Heart left ventricle (tissue), 13 donors: Measurements from ENCODE around the gene LYPD6B.

Source experiments
- POLR2A ChIP-seq, 2 donors: fragments of 450-650 bp; IDR thresholded peaks; one replicate each; pipeline ENCODE4 v1.6.1; 2017; ENCODE audit warnings: antibody characterized with exemption in 2 of 2, mild to moderate bottlenecking in 2 of 2, moderate library complexity in 2 of 2
- TF ChIP-seq, protein P1 (sequence below), 12 donors: fragments of 200-600 bp; sonication (generic) in 4 of 12; IDR thresholded peaks; one replicate each; pipeline versions ENCODE4 v1.5.0 to v1.8.0; 2018 to 2022; ENCODE audit warnings: antibody characterized with exemption in 12 of 12, mild to moderate bottlenecking in 5 of 12
- donor health status: ischemic (EF 13 %, LVEDD 7.1; RV severe dilation, severe dysfunction).
- donor health status: DM: no; HTN: yes; CAD: no.
- donor health status: DM: no; HTN: no; CAD: no.
- donor health status: ischemic (EF 25% LVEDD 6.9; RV normal size, moderate dysfunction).
- donor health status: ischemic (EF 25% LVEDD 5.7; RV mildly dilated, moderate dysfunction).
- donor health status: ischemic (EF 35%, LVEDD 5.7; RV mildly dilated, moderate dysfunction).
- donor health status: nonischemic (EF 11% LVEDD 7.7; RV severe dilation, severe dysfunction).
- donor health status: DM: yes; HTN: yes; CAD: no.
- donor health status: PGD.
- donor health status: ischemic (EF 29% LVEDD 5.4; RV normal size, mild dysfunction).
- donor health status: nonischemic (EF 23%, LVEDD 6.1; RV moderate dilation, normal function).

DNA sequence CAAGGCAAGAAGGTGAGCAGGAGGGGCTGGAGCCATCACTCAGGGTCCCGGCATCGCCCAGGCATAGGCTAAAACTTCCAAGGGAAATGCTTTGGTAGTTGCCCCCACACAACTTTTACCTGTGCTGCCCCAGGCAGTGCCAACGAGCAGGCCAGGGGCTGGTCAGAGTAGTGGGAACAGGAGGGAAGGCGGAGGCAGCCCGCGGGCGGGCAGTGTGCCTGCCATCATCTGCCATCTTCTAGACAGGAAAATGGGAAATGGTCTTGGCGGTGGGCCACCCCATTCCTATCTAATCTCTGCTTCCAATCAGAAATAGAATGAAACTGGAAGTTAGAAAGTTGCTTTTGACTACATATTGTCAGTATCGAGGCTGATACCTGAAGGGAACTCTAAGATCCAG is 26.0 kb upstream of the LYPD6B start:
- TF ChIP-seq, protein P1, sequence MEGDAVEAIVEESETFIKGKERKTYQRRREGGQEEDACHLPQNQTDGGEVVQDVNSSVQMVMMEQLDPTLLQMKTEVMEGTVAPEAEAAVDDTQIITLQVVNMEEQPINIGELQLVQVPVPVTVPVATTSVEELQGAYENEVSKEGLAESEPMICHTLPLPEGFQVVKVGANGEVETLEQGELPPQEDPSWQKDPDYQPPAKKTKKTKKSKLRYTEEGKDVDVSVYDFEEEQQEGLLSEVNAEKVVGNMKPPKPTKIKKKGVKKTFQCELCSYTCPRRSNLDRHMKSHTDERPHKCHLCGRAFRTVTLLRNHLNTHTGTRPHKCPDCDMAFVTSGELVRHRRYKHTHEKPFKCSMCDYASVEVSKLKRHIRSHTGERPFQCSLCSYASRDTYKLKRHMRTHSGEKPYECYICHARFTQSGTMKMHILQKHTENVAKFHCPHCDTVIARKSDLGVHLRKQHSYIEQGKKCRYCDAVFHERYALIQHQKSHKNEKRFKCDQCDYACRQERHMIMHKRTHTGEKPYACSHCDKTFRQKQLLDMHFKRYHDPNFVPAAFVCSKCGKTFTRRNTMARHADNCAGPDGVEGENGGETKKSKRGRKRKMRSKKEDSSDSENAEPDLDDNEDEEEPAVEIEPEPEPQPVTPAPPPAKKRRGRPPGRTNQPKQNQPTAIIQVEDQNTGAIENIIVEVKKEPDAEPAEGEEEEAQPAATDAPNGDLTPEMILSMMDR (IDR thresholded peaks at IDR 0.05): no peak
- no peak for TF ChIP-seq POLR2A (IDR thresholded peaks at IDR 0.05)
